ENCODE results near the gene IGFBP1.

GRCh38 chr7:45927721-45928120, 39.4 kb downstream of the IGFBP1 start:
- TF ChIP-seq FOXK2 (IDR thresholded peaks at IDR 0.05) (no peak), BHLHE40 (IDR thresholded peaks at IDR 0.05; ENCODE audit: borderline replicate concordance) (no peak), LEF1 (IDR thresholded peaks at IDR 0.05; ENCODE audit: borderline replicate concordance) (no peak), HDGF (IDR thresholded peaks at IDR 0.05; ENCODE audit: borderline replicate concordance) (no peak), PKNOX1 (IDR thresholded peaks at IDR 0.05) (no peak), NFRKB (IDR thresholded peaks at IDR 0.05) (no peak), FOXA1 (IDR thresholded peaks at IDR 0.05) (no peak)
